Loucy (cell line): ENCODE results near the gene EIF6.

Source experiments
- H2AFZ ChIP-seq: fragments of 200-600 bp; sonication (generic); 2 replicates; pipeline ENCODE4 v1.6.0; 2016; ENCODE audit warnings: antibody characterized with exemption, mild to moderate bottlenecking, low read length, moderate library complexity
- H3F3A ChIP-seq: fragments of 200-600 bp; 2 replicates; pipeline ENCODE4 v1.6.0; 2016; ENCODE audit warnings: antibody characterized with exemption, low read depth, mild to moderate bottlenecking
- H3K27me3 ChIP-seq: fragments of 200-600 bp; sonication (generic); 2 replicates; pipeline ENCODE4 v1.6.1; 2014; ENCODE audit warnings: low read length, mild to moderate bottlenecking; ENCODE audit not compliant: insufficient read depth, poor library complexity, severe bottlenecking
- H3K36me3 ChIP-seq: fragments of 200-600 bp; sonication (generic); 2 replicates; pipeline ENCODE4 v1.6.1; 2016; ENCODE audit warnings: low read length; ENCODE audit not compliant: insufficient read depth
- H3K4me1 ChIP-seq: fragments of 200-600 bp; sonication (generic); 2 replicates; pipeline ENCODE4 v1.5.1; 2014; ENCODE audit warnings: low read length, mild to moderate bottlenecking; ENCODE audit not compliant: insufficient read depth, poor library complexity, severe bottlenecking
- H3K4me2 ChIP-seq: fragments of 200-600 bp; sonication (generic); 2 replicates; pipeline ENCODE4 v1.6.0; 2014; ENCODE audit warnings: antibody characterized with exemption, low read length, low read depth, mild to moderate bottlenecking; ENCODE audit not compliant: poor library complexity, severe bottlenecking
- H3K4me3 ChIP-seq: fragments of 200-600 bp; sonication (generic); 2 replicates; pipeline ENCODE4 v1.5.1; 2014; ENCODE audit warnings: low read length, mild to moderate bottlenecking, mixed read lengths; ENCODE audit not compliant: poor library complexity, severe bottlenecking
- H3K79me2 ChIP-seq: fragments of 200-600 bp; sonication (generic); 2 replicates; pipeline ENCODE4 v1.6.1; 2014; ENCODE audit warnings: low read length; ENCODE audit not compliant: insufficient read depth
- H3K9ac ChIP-seq: fragments of 200-600 bp; sonication (generic); 2 replicates; pipeline ENCODE4 v1.6.0; 2014; ENCODE audit warnings: mild to moderate bottlenecking, low read depth, low read length, moderate library complexity; ENCODE audit not compliant: poor library complexity, severe bottlenecking
- H3K9me2 ChIP-seq: fragments of 200-600 bp; sonication (generic); replicated peaks from 2 replicates; pipeline ENCODE4 v1.6.1; 2016; ENCODE audit warnings: low read depth, low read length, mixed read lengths
- H3K9me3 ChIP-seq: fragments of 200-600 bp; sonication (generic); 2 replicates; pipeline ENCODE4 v1.6.1; 2014; ENCODE audit warnings: mild to moderate bottlenecking, antibody characterized with exemption, low read length, low read depth; ENCODE audit not compliant: insufficient read depth
- H4K20me1 ChIP-seq: fragments of 200-600 bp; sonication (generic); 2 replicates; pipeline ENCODE4 v1.6.0; 2014; ENCODE audit warnings: antibody characterized with exemption, low read length, mild to moderate bottlenecking; ENCODE audit not compliant: insufficient read depth, poor library complexity, severe bottlenecking
- CTCF ChIP-seq: fragments of 200-600 bp; sonication (generic); conservative IDR thresholded peaks from 2 replicates; pipeline ENCODE4 v1.5.1; 2014; ENCODE audit warnings: mild to moderate bottlenecking, antibody characterized with exemption, low read length
- EZH2phosphoT487 ChIP-seq: fragments of 200-600 bp; IDR thresholded peaks from 2 replicates; pipeline ENCODE4 v1.6.1; 2018; ENCODE audit warnings: antibody characterized with exemption, mild to moderate bottlenecking, moderate library complexity, borderline replicate concordance

Gene EIF6

GRCh38 chr20:35296101-35296554, 11.6 kb upstream of the EIF6 start:
- Histone ChIP-seq H3K79me2 (no peaks in the 10 kb centered on the region), H3K36me3 (no peaks in the 10 kb centered on the region), H3K27me3 (no peaks in the 10 kb centered on the region), H2AFZ (no peak overlapping the region), H3F3A (no peaks in the 10 kb centered on the region), H3K9me2 (no peaks in the 10 kb centered on the region), H3K4me2 (no peak overlapping the region), H3K9ac (no peak overlapping the region), H3K4me1 (no peaks in the 10 kb centered on the region), H3K4me3 (no peak overlapping the region), H3K9me3 (no peaks in the 10 kb centered on the region), H4K20me1 (no peaks in the 10 kb centered on the region)
- TF ChIP-seq EZH2phosphoT487 (no peak), CTCF (no peak)

- Histone ChIP-seq H3K4me1 (no peaks in the 10 kb centered on the region), H3K9me2 (no peaks in the 10 kb centered on the region), H3F3A (no peaks in the 10 kb centered on the region), H3K36me3 (no peaks in the 10 kb centered on the region), H3K9me3 (no peaks in the 10 kb centered on the region), H3K27me3 (no peaks in the 10 kb centered on the region), H3K79me2 (no peaks in the 10 kb centered on the region), H2AFZ (no peak overlapping the region), H4K20me1 (no peaks in the 10 kb centered on the region), H3K4me2 (no peak overlapping the region), H3K4me3 (no peak overlapping the region), H3K9ac (no peak overlapping the region)
- no peak for TF ChIP-seq CTCF
- TF ChIP-seq EZH2phosphoT487: no peak
These were observed 11.1 kb upstream of the EIF6 start for GRCh38 chr20:35295674-35296073.

GRCh38 chr20:35295058-35295457, 10.5 kb upstream of the EIF6 start:
- H3K79me2 ChIP-seq: no peaks in the 10 kb centered on the region
- H2AFZ ChIP-seq: no peak overlapping the region
- no peaks in the 10 kb centered on the region for H3K27me3 ChIP-seq
- no peak overlapping the region for H3K4me2 ChIP-seq
- no peak overlapping the region for H3K9ac ChIP-seq
- no peaks in the 10 kb centered on the region for H3K4me1 ChIP-seq
- TF ChIP-seq EZH2phosphoT487 (no peak), CTCF (no peak)
- H3K4me3 ChIP-seq: no peak overlapping the region
- no peaks in the 10 kb centered on the region for H3K9me2 ChIP-seq
- H3F3A ChIP-seq: no peaks in the 10 kb centered on the region
- no peaks in the 10 kb centered on the region for H4K20me1 ChIP-seq
- H3K36me3 ChIP-seq: no peaks in the 10 kb centered on the region
- no peaks in the 10 kb centered on the region for H3K9me3 ChIP-seq
